ENCODE data around the gene TMEM119. TPM values are rescaled to one million over a fixed set of nuclear protein-coding genes. Genes with fewer than 3 reads are reported as not detected.

The TMEM119 gene
- polyA plus RNA-seq, 1 of the 3 experiments (the other 2 are of a cell fraction): 25.7 TPM

GRCh38 chr12:108618079-108618952 is 20.4 kb upstream of the TMEM119 start:
- H3K4me3 ChIP-seq (ENCODE audit: low read depth in 2 of 2, low read length in 1 of 2): peak overlapping the region in 1 of 2 experiments; percentile 30; a peak in 1 of 4 replicates
- H3K9me3 ChIP-seq: no peaks in the 10 kb centered on the region
- H3K9me2 ChIP-seq: no peaks in the 10 kb centered on the region
- H3K79me2 ChIP-seq (ENCODE audit: insufficient read depth): no peaks in the 10 kb centered on the region
- no peaks in the 10 kb centered on the region for H3K36me3 ChIP-seq (replicated peaks in 1 of 2; ENCODE audit: control insufficient read depth in 1 of 2, insufficient read depth in 2 of 2, low read length in 1 of 2)
- 9% methylated on average over 16 of the region's 16 CpGs for WGBS (ENCODE audit: low lambda C conversion rate)
- H3K4me2 ChIP-seq: no peak overlapping the region
- peak; percentile 86 for DNase-seq
- no peaks in the 10 kb centered on the region for H4K20me1 ChIP-seq (ENCODE audit: insufficient read depth)
- no peaks in the 10 kb centered on the region for H3K27me3 ChIP-seq (ENCODE audit: insufficient read depth)
- POLR2A ChIA-PET: interaction anchor here (0.9 kb wide), 1 partner anchor 56 kb away, joined by 3 read pairs; the partner anchor contains the start of gene ISCU
- H3K27ac ChIP-seq (ENCODE audit: low read depth in 2 of 2, low read length in 1 of 2): no peak overlapping the region
- no peaks in the 10 kb centered on the region; a peak in 2 of 4 replicates for H3K4me1 ChIP-seq (ENCODE audit: control insufficient read depth in 1 of 2, insufficient read depth in 2 of 2, low read depth in 1 of 2, low read length in 1 of 2)
- TF ChIP-seq NRF1 (IDR thresholded peaks at IDR 0.05; ENCODE audit: low read depth, low read length): 0 out of 2 replicates have a peak, but pooled peaks have one; percentile 8
- TF ChIP-seq CHD2 (IDR thresholded peaks at IDR 0.05; ENCODE audit: low read length, partially characterized antibody): peak; percentile 19
- peak; percentile 98 for TF ChIP-seq CTCF (IDR thresholded peaks at IDR 0.05)
- peak; percentile 99 for TF ChIP-seq SMC3 (IDR thresholded peaks at IDR 0.05; ENCODE audit: low read depth, low read length)
- TF ChIP-seq ZBTB33 (IDR thresholded peaks at IDR 0.05; ENCODE audit: borderline replicate concordance, low read depth): no peak
- TF ChIP-seq SIN3A (IDR thresholded peaks at IDR 0.05; ENCODE audit: borderline replicate concordance, low read depth, low read length): no peak
- peak; percentile 11; the same call in 1 of the 2 replicates for TF ChIP-seq REST (IDR thresholded peaks at IDR 0.05; ENCODE audit: low read depth, low read length)
- no peak for TF ChIP-seq MEF2A (IDR thresholded peaks at IDR 0.05; ENCODE audit: borderline replicate concordance, low read depth)
- TF ChIP-seq RAD21 (IDR thresholded peaks at IDR 0.05; ENCODE audit: low read length): peak; percentile 99
- TF ChIP-seq JUND (IDR thresholded peaks at IDR 0.05): no peak
- H3F3A ChIP-seq (replicated peaks; ENCODE audit: insufficient read depth): no peaks in the 10 kb centered on the region
- no peak overlapping the region for H2AFZ ChIP-seq (ENCODE audit: low read depth)
- no peak overlapping the region for H3K9ac ChIP-seq
- CTCF ChIA-PET: interaction anchor here (0.6 to 19.2 kb wide), 66 partner anchors 12 to 711 kb away, joined by 3 to 503 read pairs (median 4); partner anchors contain the start of genes ISCU and SART3
